HL-60 (cell line): Measurements from ENCODE around the gene CDKN2D.

Source experiments
- DNase-seq, 2 experiments: peaks; one replicate each; pipeline ENCODE4 v3.0.0-alpha.2; 2010 to 2020; ENCODE audit warnings: low read depth in 1 of 2, low spot score in 1 of 2
- H3K27ac ChIP-seq: fragments of 250-450 bp; sonication (Bioruptor Pico); replicated peaks from 2 replicates; pipeline ENCODE4 v1.5.1; 2020; ENCODE audit warnings: mild to moderate bottlenecking, moderate library complexity
- H3K27me3 ChIP-seq: fragments of 250-450 bp; sonication (Bioruptor Pico); 2 replicates; pipeline ENCODE4 v1.5.1; 2021; ENCODE audit warnings: mild to moderate bottlenecking, moderate library complexity; ENCODE audit not compliant: insufficient read depth, poor library complexity, severe bottlenecking
- H3K4me3 ChIP-seq: replicated peaks from 2 replicates; pipeline ENCODE4 v1.5.1; 2011; ENCODE audit warnings: mild to moderate bottlenecking, control low read depth, low read length; ENCODE audit not compliant: insufficient read depth
- CTCF ChIP-seq: IDR thresholded peaks from one replicate; pipeline ENCODE4 v1.5.1; 2011; ENCODE audit warnings: low read length, control low read depth, inconsistent platforms; ENCODE audit not compliant: insufficient read depth
- GABPA ChIP-seq: IDR thresholded peaks from 2 replicates; pipeline ENCODE4 v1.6.1; 2012; ENCODE audit warnings: low read depth
- POLR2AphosphoS5 ChIP-seq: IDR thresholded peaks from 2 replicates; pipeline ENCODE4 v1.6.1; 2012; ENCODE audit warnings: low read depth
- REST ChIP-seq: IDR thresholded peaks from 2 replicates; pipeline ENCODE4 v1.6.1; 2012; ENCODE audit warnings: low read depth; ENCODE audit not compliant: insufficient replicate concordance
- SPI1 ChIP-seq: IDR thresholded peaks from 2 replicates; pipeline ENCODE4 v1.6.1; 2012; ENCODE audit warnings: low read depth, mild to moderate bottlenecking, borderline replicate concordance

Gene CDKN2D

GRCh38 chr19:10611907-10612306 lies 43.1 kb upstream of the CDKN2D start:
- TF ChIP-seq POLR2AphosphoS5, result no peak
- no peak for TF ChIP-seq CTCF
- no peak for TF ChIP-seq GABPA
- no peak for TF ChIP-seq REST
- no peak for TF ChIP-seq SPI1
- no peak overlapping the region for H3K27ac ChIP-seq
- H3K4me3 ChIP-seq, result no peak overlapping the region
- no peaks in the 10 kb centered on the region for H3K27me3 ChIP-seq
- no peak for DNase-seq

GRCh38 chr19:10604460-10604980 lies 35.7 kb upstream of the CDKN2D start:
- no peak overlapping the region for H3K4me3 ChIP-seq
- no peaks in the 10 kb centered on the region for H3K27me3 ChIP-seq
- no peak for TF ChIP-seq REST
- no peak for TF ChIP-seq GABPA
- no peak for TF ChIP-seq CTCF
- no peak for TF ChIP-seq POLR2AphosphoS5
- TF ChIP-seq SPI1, result peak; percentile 40; the same call in 1 of the 2 replicates
- H3K27ac ChIP-seq, result peak overlapping the region; percentile 79
- peak in 1 of 2 experiments; percentile 39 for DNase-seq

- Histone ChIP-seq H3K4me3 (no peak overlapping the region), H3K27ac (peak overlapping the region; percentile 79), H3K27me3 (no peaks in the 10 kb centered on the region)
- peak in 1 of 2 experiments; percentile 86 for DNase-seq
- TF ChIP-seq CTCF (no peak), GABPA (no peak), SPI1 (peak; percentile 92), REST (no peak), POLR2AphosphoS5 (no peak)
These were observed 35.2 kb upstream of the CDKN2D start for GRCh38 chr19:10603873-10604459.
